Osteoblast (primary cell): ENCODE data around the gene HS3ST3A1. TPM values are rescaled to one million over a fixed set of nuclear protein-coding genes. Genes with fewer than 3 reads are reported as not detected.
A peak's percentile ranks its signal among the peaks of the same experiment; 100 is the strongest.

Experiments
- DNase-seq: peaks from one replicate; pipeline ENCODE4 v3.0.0; 2011; ENCODE audit warnings: low spot score, mixed read lengths; ENCODE audit not compliant: insufficient read length; ENCODE audit errors: missing footprints
- H2AFZ ChIP-seq: 2 replicates; pipeline ENCODE4 v1.6.0; 2011; ENCODE audit warnings: mild to moderate bottlenecking, low read length
- H3K27ac ChIP-seq: 2 replicates; pipeline ENCODE4 v1.5.1; 2011; ENCODE audit warnings: mild to moderate bottlenecking, low read depth, low read length, moderate library complexity
- H3K27me3 ChIP-seq: 2 replicates; pipeline ENCODE4 v1.6.0; 2012; ENCODE audit warnings: mild to moderate bottlenecking, control low read depth, inconsistent platforms, low read length, moderate library complexity; ENCODE audit not compliant: insufficient read depth
- H3K36me3 ChIP-seq: 2 replicates; pipeline ENCODE4 v1.5.1; 2011; ENCODE audit warnings: mild to moderate bottlenecking, low read length, control low read depth, moderate library complexity; ENCODE audit not compliant: insufficient read depth
- H3K4me1 ChIP-seq: 2 replicates; pipeline ENCODE4 v1.5.1; 2011; ENCODE audit warnings: mild to moderate bottlenecking, low read length, control low read depth, moderate library complexity; ENCODE audit not compliant: insufficient read depth
- H3K4me2 ChIP-seq: 2 replicates; pipeline ENCODE4 v1.6.0; 2011; ENCODE audit warnings: mild to moderate bottlenecking, low read length; ENCODE audit not compliant: insufficient read depth
- H3K4me3 ChIP-seq: fragments of 200-600 bp; sonication (generic); 3 replicates; pipeline ENCODE4 v1.5.1; 2012; ENCODE audit warnings: mild to moderate bottlenecking, low read length, inconsistent platforms; ENCODE audit not compliant: insufficient read depth
- H3K79me2 ChIP-seq: 2 replicates; pipeline ENCODE4 v1.6.0; 2012; ENCODE audit warnings: mild to moderate bottlenecking, low read length, control low read depth, inconsistent platforms; ENCODE audit not compliant: insufficient read depth
- H3K9me3 ChIP-seq: 2 replicates; pipeline ENCODE4 v1.5.1; 2011; ENCODE audit warnings: low read depth, low read length, control low read depth
- H4K20me1 ChIP-seq: 2 replicates; pipeline ENCODE4 v1.6.0; 2012; ENCODE audit warnings: mild to moderate bottlenecking, low read length, control low read depth; ENCODE audit not compliant: insufficient read depth
- total RNA-seq: library from RNA; depleted of rRNA; stranded (reverse); fragments of >200 nt; gene quantifications from 2 replicates; pipeline ENCODE4 v1.2.3, GENCODE V29; 2012
- TF ChIP-seq, protein P1 (sequence below): IDR thresholded peaks from 2 replicates; pipeline ENCODE4 v1.5.1; 2011; ENCODE audit warnings: mild to moderate bottlenecking, low read depth, low read length, moderate library complexity; ENCODE audit errors: extremely low read depth

The HS3ST3A1 gene
- total RNA-seq, 1 donor = 8.3 TPM

DNA sequence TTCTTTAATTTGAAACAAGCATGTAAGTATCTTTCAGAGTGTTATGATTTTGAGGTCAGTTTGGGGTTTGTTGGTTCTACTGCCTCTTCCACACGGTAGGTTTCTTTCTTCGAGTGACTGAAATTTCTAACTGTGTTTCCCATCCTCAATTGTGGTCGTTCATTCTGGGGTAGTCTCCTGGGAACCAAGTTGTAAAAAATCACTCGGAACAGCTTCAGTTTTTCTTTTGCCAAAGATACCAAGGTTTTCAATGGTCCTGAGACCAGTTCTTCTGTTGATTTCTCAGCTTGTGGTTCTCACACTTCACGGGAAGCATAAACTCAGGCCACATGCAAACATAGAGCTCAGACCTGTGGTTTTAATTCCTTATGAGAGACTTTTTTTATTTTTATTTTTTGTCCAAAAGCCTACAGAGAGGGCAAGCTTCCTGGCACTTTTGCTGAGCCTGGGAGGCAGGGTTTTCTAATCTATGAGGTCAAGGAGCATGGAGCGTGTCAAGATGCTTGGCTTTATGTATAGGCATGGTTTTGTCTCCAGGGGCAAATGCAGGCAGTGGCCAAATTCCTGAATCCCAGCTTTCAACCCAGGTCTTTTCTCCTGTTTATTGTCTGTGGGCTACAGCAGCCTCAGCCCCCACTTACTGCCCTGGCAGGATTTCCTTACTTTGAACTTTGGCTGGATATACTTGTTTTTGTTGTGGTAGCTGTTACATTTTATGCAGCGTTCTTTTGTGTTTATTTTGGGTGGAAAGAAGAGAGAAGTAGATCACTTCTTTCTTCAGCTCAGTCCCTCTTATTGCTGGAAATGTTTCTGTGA lies 32.9 kb downstream of the HS3ST3A1 start:
- Histone ChIP-seq H3K27ac (peak overlapping the region; percentile 62), H3K4me2 (peak overlapping the region; percentile 69), H3K79me2 (peaks cover 80% of the 10 kb centered on the region)

DNA sequence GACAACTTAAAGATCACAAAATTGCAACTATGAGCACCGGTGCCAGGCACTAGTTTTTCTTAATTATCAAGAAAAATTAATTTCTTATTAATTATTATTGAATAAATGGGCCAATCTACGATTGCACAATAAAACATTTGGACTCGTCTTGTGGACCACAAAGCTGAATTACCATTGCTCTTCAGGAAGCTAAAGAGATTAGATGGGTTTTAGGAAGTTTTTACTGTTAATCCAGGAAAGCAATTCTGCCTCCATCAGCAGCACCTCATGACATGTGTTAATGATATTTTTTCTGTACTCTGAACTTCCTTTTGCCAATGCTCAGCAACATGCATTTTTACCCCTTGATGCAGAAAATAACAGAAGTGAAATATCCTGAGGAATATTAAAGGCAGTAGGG lies 37.9 kb downstream of the HS3ST3A1 start:
- no peak for DNase-seq
- peaks cover 40% of the 10 kb centered on the region for H3K4me1 ChIP-seq
- TF ChIP-seq, protein P1, sequence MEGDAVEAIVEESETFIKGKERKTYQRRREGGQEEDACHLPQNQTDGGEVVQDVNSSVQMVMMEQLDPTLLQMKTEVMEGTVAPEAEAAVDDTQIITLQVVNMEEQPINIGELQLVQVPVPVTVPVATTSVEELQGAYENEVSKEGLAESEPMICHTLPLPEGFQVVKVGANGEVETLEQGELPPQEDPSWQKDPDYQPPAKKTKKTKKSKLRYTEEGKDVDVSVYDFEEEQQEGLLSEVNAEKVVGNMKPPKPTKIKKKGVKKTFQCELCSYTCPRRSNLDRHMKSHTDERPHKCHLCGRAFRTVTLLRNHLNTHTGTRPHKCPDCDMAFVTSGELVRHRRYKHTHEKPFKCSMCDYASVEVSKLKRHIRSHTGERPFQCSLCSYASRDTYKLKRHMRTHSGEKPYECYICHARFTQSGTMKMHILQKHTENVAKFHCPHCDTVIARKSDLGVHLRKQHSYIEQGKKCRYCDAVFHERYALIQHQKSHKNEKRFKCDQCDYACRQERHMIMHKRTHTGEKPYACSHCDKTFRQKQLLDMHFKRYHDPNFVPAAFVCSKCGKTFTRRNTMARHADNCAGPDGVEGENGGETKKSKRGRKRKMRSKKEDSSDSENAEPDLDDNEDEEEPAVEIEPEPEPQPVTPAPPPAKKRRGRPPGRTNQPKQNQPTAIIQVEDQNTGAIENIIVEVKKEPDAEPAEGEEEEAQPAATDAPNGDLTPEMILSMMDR = no peak

More for the DNA sequence above, 32.9 kb downstream of the HS3ST3A1 start:
- TF ChIP-seq, protein P1 = no peak
- peaks cover 43% of the 10 kb centered on the region for H3K4me1 ChIP-seq
- no peaks in the 10 kb centered on the region for H3K27me3 ChIP-seq
- peak overlapping the region; percentile 3 for H3K4me3 ChIP-seq
- H3K36me3 ChIP-seq = no peaks in the 10 kb centered on the region
- DNase-seq = no peak
- H4K20me1 ChIP-seq = no peaks in the 10 kb centered on the region
- H2AFZ ChIP-seq = no peak overlapping the region
- no peaks in the 10 kb centered on the region for H3K9me3 ChIP-seq

DNA sequence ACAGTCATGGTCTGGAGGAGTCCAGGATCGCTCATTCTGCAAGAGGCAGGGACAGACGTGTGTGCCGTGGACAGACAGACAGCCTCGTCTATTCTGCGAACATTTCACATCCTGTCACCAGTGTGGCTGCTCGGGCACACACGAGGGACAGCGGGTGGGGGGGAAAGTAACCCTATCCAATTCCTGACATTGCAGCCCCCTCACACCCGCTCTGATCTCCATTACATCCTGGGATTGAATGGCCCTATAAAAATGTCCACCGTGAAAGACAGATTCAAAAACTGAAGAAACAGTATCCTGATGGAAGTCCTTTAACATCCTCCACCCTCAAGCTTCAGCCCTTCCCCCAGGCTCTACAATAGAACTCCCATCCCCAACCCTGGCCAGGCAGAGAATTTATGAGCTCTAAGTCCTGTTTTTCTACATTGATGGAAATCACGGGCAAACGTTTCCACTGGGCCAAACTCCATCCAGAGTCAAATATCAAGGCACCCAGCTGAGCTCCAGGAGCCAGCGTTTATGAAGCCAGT lies 39.4 kb downstream of the HS3ST3A1 start:
- Histone ChIP-seq H3K4me3 (peak overlapping the region; percentile 53), H3K79me2 (peaks cover 50% of the 10 kb centered on the region), H3K4me1 (peaks cover 36% of the 10 kb centered on the region)

More for the DNA sequence above, 37.9 kb downstream of the HS3ST3A1 start:
- H3K4me3 ChIP-seq = no peak overlapping the region
- H3K79me2 ChIP-seq = peaks cover 45% of the 10 kb centered on the region
- H4K20me1 ChIP-seq = no peaks in the 10 kb centered on the region
- no peaks in the 10 kb centered on the region for H3K9me3 ChIP-seq
- H3K27ac ChIP-seq = no peak overlapping the region
- H3K27me3 ChIP-seq = no peaks in the 10 kb centered on the region
- H3K36me3 ChIP-seq = no peaks in the 10 kb centered on the region
- H2AFZ ChIP-seq = no peak overlapping the region
- H3K4me2 ChIP-seq = no peak overlapping the region

More for the DNA sequence above, 39.4 kb downstream of the HS3ST3A1 start:
- peak overlapping the region; percentile 71 for H3K27ac ChIP-seq
- peak overlapping the region; percentile 77 for H3K4me2 ChIP-seq
- no peak for DNase-seq
- no peaks in the 10 kb centered on the region for H4K20me1 ChIP-seq
- H2AFZ ChIP-seq = peak overlapping the region; percentile 87
- TF ChIP-seq, protein P1 = no peak
- no peaks in the 10 kb centered on the region for H3K36me3 ChIP-seq
- H3K9me3 ChIP-seq = no peaks in the 10 kb centered on the region
- no peaks in the 10 kb centered on the region for H3K27me3 ChIP-seq
